IMR-90 (cell line): ENCODE measurements around the gene ABCC5. TPM values are rescaled to one million over a fixed set of nuclear protein-coding genes. Genes with fewer than 3 reads are reported as not detected.

Experiments used
- ATAC-seq: fragments of 200-7000 bp; cut with Tn5 transposase; 2 replicates; pipeline ENCODE4 v1.9.1; 2020; ENCODE audit warnings: low read depth, mild to moderate bottlenecking, moderate library complexity
- BruUV-seq: library from RNA; stranded (reverse); fragments of 400-500 nt; replicated peaks from 2 replicates; lab custom pipeline; 2021; lab: Mats Ljungman, UMichigan
- CTCF ChIA-PET: fragments of 300-600 bp; formaldehyde crosslinking; extraction: SDS; loops from one replicate; lab custom pipeline; 2021; ENCODE audit warnings: antibody characterized with exemption; lab: Yijun Ruan, JAX
- POLR2A ChIA-PET: fragments of 300-600 bp; sonication (Branson Sonifier 250); formaldehyde crosslinking; loops from one replicate; lab custom pipeline; 2022; ENCODE audit warnings: antibody characterized with exemption; ENCODE audit not compliant: unreplicated experiment; lab: Charles Lee
- DNase-seq: peaks from one replicate; pipeline ENCODE4 v3.0.0; 2013
- H2AFZ ChIP-seq: replicated peaks from 2 replicates; pipeline ENCODE3; 2013; ENCODE audit warnings: low read length, mild to moderate bottlenecking; ENCODE audit not compliant: poor library complexity
- H2AK5ac ChIP-seq: 2 replicates; pipeline ENCODE4 v1.6.1; 2013; ENCODE audit warnings: low read depth, low read length, inconsistent platforms
- H2AK9ac ChIP-seq: replicated peaks from 2 replicates; pipeline ENCODE3; 2013; ENCODE audit warnings: mild to moderate bottlenecking, low read depth, low read length, moderate library complexity; ENCODE audit not compliant: poor library complexity
- H2BK120ac ChIP-seq: 2 replicates; pipeline ENCODE4 v1.6.1; 2013; ENCODE audit warnings: low read depth, low read length, inconsistent platforms
- H2BK15ac ChIP-seq: 3 replicates; pipeline ENCODE4 v1.6.1; 2013; ENCODE audit warnings: low read depth, low read length, inconsistent platforms
- H2BK20ac ChIP-seq: 2 replicates; pipeline ENCODE4 v1.6.1; 2013; ENCODE audit warnings: low read depth, mild to moderate bottlenecking, inconsistent platforms, low read length, moderate library complexity
- H2BK5ac ChIP-seq: 2 replicates; pipeline ENCODE4 v1.6.1; 2013; ENCODE audit warnings: mild to moderate bottlenecking, low read depth, low read length, inconsistent platforms; ENCODE audit not compliant: poor library complexity, severe bottlenecking
- H3K14ac ChIP-seq: replicated peaks from 2 replicates; pipeline ENCODE4 v1.6.1; 2013; ENCODE audit warnings: low read depth, low read length, inconsistent platforms
- H3K18ac ChIP-seq: 2 replicates; pipeline ENCODE4 v1.6.1; 2013; ENCODE audit warnings: low read depth, low read length, control low read depth
- H3K23ac ChIP-seq: 2 replicates; pipeline ENCODE4 v1.6.1; 2013; ENCODE audit warnings: low read depth, low read length, inconsistent platforms
- H3K27ac ChIP-seq: 2 replicates; pipeline ENCODE4 v1.5.1; 2013; ENCODE audit warnings: mild to moderate bottlenecking, control low read depth, low read length; ENCODE audit not compliant: insufficient read depth
- H3K27me3 ChIP-seq: 2 replicates; pipeline ENCODE4 v1.6.1; 2013; ENCODE audit warnings: low read length; ENCODE audit not compliant: control insufficient read depth, insufficient read depth
- H3K36me3 ChIP-seq: 2 replicates; pipeline ENCODE4 v1.6.1; 2013; ENCODE audit warnings: low read length, mixed read lengths; ENCODE audit not compliant: control insufficient read depth, insufficient read depth
- H3K4ac ChIP-seq: 2 replicates; pipeline ENCODE4 v1.6.1; 2013; ENCODE audit warnings: low read depth, low read length, inconsistent platforms
- H3K4me1 ChIP-seq: 2 replicates; pipeline ENCODE4 v1.6.1; 2013; ENCODE audit warnings: low read length, mixed read lengths; ENCODE audit not compliant: control insufficient read depth, insufficient read depth
- H3K4me2 ChIP-seq: 2 replicates; pipeline ENCODE4 v1.6.1; 2013; ENCODE audit warnings: low read depth, mild to moderate bottlenecking, control low read depth, low read length, moderate library complexity
- H3K4me3 ChIP-seq: 2 replicates; pipeline ENCODE4 v1.5.1; 2013; ENCODE audit warnings: low read depth, mild to moderate bottlenecking, control low read depth, low read length, moderate library complexity; ENCODE audit not compliant: insufficient read depth
- H3K56ac ChIP-seq: 2 replicates; pipeline ENCODE4 v1.6.1; 2013; ENCODE audit warnings: low read length, inconsistent platforms; ENCODE audit not compliant: insufficient read depth; ENCODE audit errors: extremely low read depth
- H3K79me1 ChIP-seq, 2 experiments: 2 replicates each; pipeline ENCODE4 v1.6.1; 2013; ENCODE audit warnings: low read length in 2 of 2, inconsistent platforms in 1 of 2, low read depth in 1 of 2
- H3K9ac ChIP-seq: 2 replicates; pipeline ENCODE4 v1.6.1; 2013; ENCODE audit warnings: low read depth, low read length, control low read depth
- H3K9me1 ChIP-seq: 2 replicates; pipeline ENCODE4 v1.6.1; 2013; ENCODE audit warnings: low read length, inconsistent platforms; ENCODE audit not compliant: insufficient read depth
- H3K9me3 ChIP-seq: 2 replicates; pipeline ENCODE4 v1.6.1; 2013; ENCODE audit warnings: low read length; ENCODE audit not compliant: control insufficient read depth, insufficient read depth
- H4K20me1 ChIP-seq: 2 replicates; pipeline ENCODE4 v1.6.1; 2013; ENCODE audit warnings: low read length, inconsistent platforms; ENCODE audit not compliant: insufficient read depth
- H4K5ac ChIP-seq: 2 replicates; pipeline ENCODE4 v1.6.1; 2013; ENCODE audit warnings: mild to moderate bottlenecking, low read depth, low read length, control low read depth
- H4K8ac ChIP-seq, 2 experiments: 2 replicates each; pipeline ENCODE4 v1.6.1; 2013; ENCODE audit warnings: low read depth in 2 of 2, low read length in 2 of 2, control low read depth in 1 of 2, inconsistent platforms in 1 of 2
- H4K91ac ChIP-seq: 2 replicates; pipeline ENCODE4 v1.6.1; 2013; ENCODE audit warnings: low read depth, low read length, inconsistent platforms; ENCODE audit not compliant: insufficient read depth
- BHLHE40 ChIP-seq: fragments of 150-350 bp; IDR thresholded peaks from 2 replicates; pipeline ENCODE4 v1.6.1; 2016; ENCODE audit warnings: mild to moderate bottlenecking, low read depth, low read length
- CEBPB ChIP-seq: IDR thresholded peaks from 2 replicates; pipeline ENCODE4 v1.6.1; 2012; ENCODE audit warnings: low read depth, low read length, improper control_type of control experiment
- CHD1 ChIP-seq: IDR thresholded peaks from 2 replicates; pipeline ENCODE4 v1.6.1; 2012; ENCODE audit warnings: low read depth, low read length, improper control_type of control experiment
- FOS ChIP-seq: fragments of 150-350 bp; IDR thresholded peaks from 2 replicates; pipeline ENCODE4 v1.6.1; 2016; ENCODE audit warnings: low read depth, low read length
- MAFK ChIP-seq: IDR thresholded peaks from 2 replicates; pipeline ENCODE4 v1.6.1; 2012; ENCODE audit warnings: low read depth, low read length, improper control_type of control experiment
- MAZ ChIP-seq: IDR thresholded peaks from 2 replicates; pipeline ENCODE4 v1.6.1; 2012; ENCODE audit warnings: low read depth, mild to moderate bottlenecking, low read length, improper control_type of control experiment, moderate library complexity, borderline replicate concordance
- MXI1 ChIP-seq: IDR thresholded peaks from 2 replicates; pipeline ENCODE4 v1.6.1; 2012; ENCODE audit warnings: low read depth, mild to moderate bottlenecking, low read length, moderate library complexity, borderline replicate concordance
- NFE2L2 ChIP-seq: fragments of 150-350 bp; IDR thresholded peaks from 2 replicates; pipeline ENCODE4 v1.6.1; 2016; ENCODE audit warnings: low read depth, mild to moderate bottlenecking, low read length
- POLR2A ChIP-seq: IDR thresholded peaks from 2 replicates; pipeline ENCODE4 v1.6.1; 2012; ENCODE audit warnings: mild to moderate bottlenecking, low read depth, low read length
- RAD21 ChIP-seq: IDR thresholded peaks from 2 replicates; pipeline ENCODE4 v1.6.1; 2012; ENCODE audit warnings: low read length, improper control_type of control experiment
- RCOR1 ChIP-seq: IDR thresholded peaks from 2 replicates; pipeline ENCODE4 v1.6.1; 2012; ENCODE audit warnings: mild to moderate bottlenecking, low read length, improper control_type of control experiment; ENCODE audit not compliant: insufficient replicate concordance
- RFX5 ChIP-seq: IDR thresholded peaks from 2 replicates; pipeline ENCODE4 v1.8.0; 2012; ENCODE audit warnings: low read depth, mild to moderate bottlenecking, low read length, moderate library complexity
- SMC3 ChIP-seq: fragments of 150-350 bp; IDR thresholded peaks from 2 replicates; pipeline ENCODE4 v1.6.1; 2016; ENCODE audit warnings: low read depth, mild to moderate bottlenecking, antibody characterized with exemption, low read length, moderate library complexity
- WGBS, 2 experiments: methylation state at CpG; one replicate each; pipeline versions ENCODE4 v1.1.5 to v1.1.7; 2013; ENCODE audit warnings: missing lambda C conversion rate in 2 of 2; ENCODE audit not compliant: insufficient read length in 1 of 2; ENCODE audit errors: extremely low coverage in 2 of 2; 5-methylcytosine and 5-hydroxymethylcytosine counted together
- dilution Hi-C: fragments of 300-500 bp; cut with HindIII; formaldehyde crosslinking; loops from one replicate; pipeline ENCODE4 v1.14.3; 2018; ENCODE audit warnings: low sequenced_read_pairs; ENCODE audit not compliant: unreplicated experiment
- in situ Hi-C: fragments of 300-500 bp; cut with MboI; formaldehyde crosslinking; loops from 3 replicates; pipeline ENCODE4 v1.14.3; 2019; ENCODE audit warnings: low sequenced_read_pairs, inconsistent platforms, mixed read lengths
- intact Hi-C: fragments of 100-400 bp; cut with micrococcal nuclease; formaldehyde crosslinking; loops from 2 replicates; pipeline ENCODE4 v1.10.0; 2022
- polyA plus RNA-seq, 3 experiments: library from polyadenylated mRNA; depleted of rRNA; stranded (reverse); fragments of >200 nt; gene quantifications; 2 replicates each; pipeline ENCODE4 v1.2.3, GENCODE V29; 2012; ENCODE audit warnings: low replicate concordance in 1 of 3
- total RNA-seq: library from RNA; depleted of rRNA; stranded (reverse); fragments of >200 nt; gene quantifications from 2 replicates; pipeline ENCODE4 v1.2.3, GENCODE V29; 2012
- TF ChIP-seq, protein P1 (sequence below): fragments of 150-350 bp; IDR thresholded peaks from 2 replicates; pipeline ENCODE4 v1.6.1; 2016; ENCODE audit warnings: low read depth, mild to moderate bottlenecking, low read length, moderate library complexity, borderline replicate concordance
- TF ChIP-seq, protein P2 (sequence below): conservative IDR thresholded peaks from 2 replicates; pipeline ENCODE4 v1.5.1; 2012; ENCODE audit warnings: mild to moderate bottlenecking, low read depth, low read length, improper control_type of control experiment
- TF ChIP-seq, protein P3 (sequence below): fragments of 150-350 bp; IDR thresholded peaks from 2 replicates; pipeline ENCODE4 v1.6.1; 2017; ENCODE audit warnings: mild to moderate bottlenecking, antibody characterized with exemption, low read length, low read depth

ABCC5 gene
- total and polyA plus RNA-seq, 2 of the 4 experiments (the other 2 are of a cell fraction) = 8.4 to 17.7 TPM

DNA sequence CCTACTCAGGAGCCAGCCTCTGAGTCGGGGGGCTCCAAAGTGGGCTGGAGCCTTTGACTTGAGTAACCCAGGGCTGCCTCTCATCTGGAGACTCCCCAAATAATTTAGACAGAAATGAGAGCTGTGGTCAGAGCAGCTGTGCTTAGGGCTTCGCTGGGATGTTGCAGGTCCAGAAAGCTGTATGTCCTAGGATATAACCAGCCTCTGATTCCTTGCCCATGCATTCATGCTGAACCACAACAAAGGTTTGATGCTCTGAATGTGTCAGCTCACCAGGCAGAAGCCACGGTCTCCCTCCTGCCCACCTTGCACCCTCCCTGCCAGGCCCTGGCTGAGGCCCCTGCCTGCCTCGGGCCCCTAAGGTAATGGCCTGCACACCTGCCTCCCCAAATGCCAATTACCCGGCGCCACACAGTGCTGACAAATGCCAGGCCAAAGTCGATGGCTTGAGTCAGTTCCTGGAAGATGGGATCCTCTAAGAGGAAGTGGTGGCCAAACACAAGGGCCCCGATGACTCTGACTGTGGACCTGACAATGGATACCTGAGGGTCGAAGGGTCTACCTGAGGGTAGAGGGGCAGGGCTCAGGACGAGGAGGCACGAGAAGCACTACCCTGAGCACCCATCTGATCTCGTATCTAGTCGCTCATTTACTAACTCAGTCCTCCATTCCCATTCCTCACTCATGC lies 111.3 kb downstream of the ABCC5 start:
- in situ Hi-C loops = no loop called here
- Histone ChIP-seq H3K56ac (no peak overlapping the region), H3K4me1 (no peaks in the 10 kb centered on the region), H3K4me3 (no peak overlapping the region), H2BK15ac (no peak overlapping the region), H2BK120ac (no peak overlapping the region), H2AK9ac (no peak overlapping the region), H3K23ac (no peak overlapping the region), H3K79me1 (no peaks in the 10 kb centered on the region), H3K4ac (no peak overlapping the region), H3K27me3 (peaks cover 22% of the 10 kb centered on the region), H2AFZ (no peak overlapping the region), H3K18ac (no peak overlapping the region), H2AK5ac (no peak overlapping the region), H4K8ac (no peak overlapping the region), H3K36me3 (no peaks in the 10 kb centered on the region), H4K5ac (no peak overlapping the region), H3K9me1 (no peaks in the 10 kb centered on the region), H4K20me1 (no peaks in the 10 kb centered on the region), H3K14ac (no peak overlapping the region), H3K9ac (no peak overlapping the region), H3K4me2 (no peak overlapping the region), H4K91ac (no peak overlapping the region), H2BK5ac (no peak overlapping the region), H2BK20ac (no peak overlapping the region), H3K27ac (no peak overlapping the region), H3K9me3 (no peaks in the 10 kb centered on the region)
- no peak for TF ChIP-seq MAZ
- no peak for TF ChIP-seq CHD1
- TF ChIP-seq NFE2L2 = no peak
- TF ChIP-seq, protein P1, sequence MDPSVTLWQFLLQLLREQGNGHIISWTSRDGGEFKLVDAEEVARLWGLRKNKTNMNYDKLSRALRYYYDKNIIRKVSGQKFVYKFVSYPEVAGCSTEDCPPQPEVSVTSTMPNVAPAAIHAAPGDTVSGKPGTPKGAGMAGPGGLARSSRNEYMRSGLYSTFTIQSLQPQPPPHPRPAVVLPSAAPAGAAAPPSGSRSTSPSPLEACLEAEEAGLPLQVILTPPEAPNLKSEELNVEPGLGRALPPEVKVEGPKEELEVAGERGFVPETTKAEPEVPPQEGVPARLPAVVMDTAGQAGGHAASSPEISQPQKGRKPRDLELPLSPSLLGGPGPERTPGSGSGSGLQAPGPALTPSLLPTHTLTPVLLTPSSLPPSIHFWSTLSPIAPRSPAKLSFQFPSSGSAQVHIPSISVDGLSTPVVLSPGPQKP = no peak
- TF ChIP-seq, protein P2, sequence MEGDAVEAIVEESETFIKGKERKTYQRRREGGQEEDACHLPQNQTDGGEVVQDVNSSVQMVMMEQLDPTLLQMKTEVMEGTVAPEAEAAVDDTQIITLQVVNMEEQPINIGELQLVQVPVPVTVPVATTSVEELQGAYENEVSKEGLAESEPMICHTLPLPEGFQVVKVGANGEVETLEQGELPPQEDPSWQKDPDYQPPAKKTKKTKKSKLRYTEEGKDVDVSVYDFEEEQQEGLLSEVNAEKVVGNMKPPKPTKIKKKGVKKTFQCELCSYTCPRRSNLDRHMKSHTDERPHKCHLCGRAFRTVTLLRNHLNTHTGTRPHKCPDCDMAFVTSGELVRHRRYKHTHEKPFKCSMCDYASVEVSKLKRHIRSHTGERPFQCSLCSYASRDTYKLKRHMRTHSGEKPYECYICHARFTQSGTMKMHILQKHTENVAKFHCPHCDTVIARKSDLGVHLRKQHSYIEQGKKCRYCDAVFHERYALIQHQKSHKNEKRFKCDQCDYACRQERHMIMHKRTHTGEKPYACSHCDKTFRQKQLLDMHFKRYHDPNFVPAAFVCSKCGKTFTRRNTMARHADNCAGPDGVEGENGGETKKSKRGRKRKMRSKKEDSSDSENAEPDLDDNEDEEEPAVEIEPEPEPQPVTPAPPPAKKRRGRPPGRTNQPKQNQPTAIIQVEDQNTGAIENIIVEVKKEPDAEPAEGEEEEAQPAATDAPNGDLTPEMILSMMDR = no peak
- no peak for TF ChIP-seq RCOR1
- TF ChIP-seq, protein P3, sequence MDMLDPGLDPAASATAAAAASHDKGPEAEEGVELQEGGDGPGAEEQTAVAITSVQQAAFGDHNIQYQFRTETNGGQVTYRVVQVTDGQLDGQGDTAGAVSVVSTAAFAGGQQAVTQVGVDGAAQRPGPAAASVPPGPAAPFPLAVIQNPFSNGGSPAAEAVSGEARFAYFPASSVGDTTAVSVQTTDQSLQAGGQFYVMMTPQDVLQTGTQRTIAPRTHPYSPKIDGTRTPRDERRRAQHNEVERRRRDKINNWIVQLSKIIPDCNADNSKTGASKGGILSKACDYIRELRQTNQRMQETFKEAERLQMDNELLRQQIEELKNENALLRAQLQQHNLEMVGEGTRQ = no peak
- TF ChIP-seq SMC3 = no peak
- no peak for TF ChIP-seq RFX5
- TF ChIP-seq BHLHE40 = no peak
- TF ChIP-seq MAFK = no peak
- no peak for TF ChIP-seq MXI1
- no peak for TF ChIP-seq CEBPB
- TF ChIP-seq FOS = no peak
- TF ChIP-seq RAD21 = no peak
- TF ChIP-seq POLR2A = no peak
- no peak for ATAC-seq
- no peak for DNase-seq
- intact Hi-C loops = no loop called here
- CTCF ChIA-PET = no interaction called here
- 53% methylated on average over 3 of the region's 13 CpGs; no CpG with 5 or more reads in 1 of the 2 experiments for WGBS, 2 experiments
- dilution Hi-C loops = no loop called here
- no TSS peak for BruUV-seq
- POLR2A ChIA-PET = no interaction called here
